ENCODE results near the gene CEP72.

- no peak for TF ChIP-seq POLR2A (IDR thresholded peaks at IDR 0.05)
- TF ChIP-seq CTCF (IDR thresholded peaks at IDR 0.05) = no peak
- TF ChIP-seq EP300 (IDR thresholded peaks at IDR 0.05) = no peak
These were observed 57.8 kb downstream of the CEP72 start for GRCh38 chr5:669842-670395.
